ENCODE measurements around the gene TTC23. TPM values are rescaled to one million over a fixed set of nuclear protein-coding genes. Genes with fewer than 3 reads are reported as not detected.

The TTC23 gene
- total and polyA plus RNA-seq, 2 donors (not counting 3 experiments of a cell fraction or from before 2014, with no cell fraction given), result 4.1 to 27.3 TPM

- ChIA-PET POLR2A (no interaction called here), CTCF (interaction anchor here (0.8 kb wide), 1 partner anchor 111 kb away, joined by 3 read pairs; no protein-coding TSS in a partner anchor)
- no peaks in the 10 kb centered on the region for H3K4me1 ChIP-seq (ENCODE audit: control insufficient read depth, extremely low read depth, insufficient read depth, low read length)
- no peak overlapping the region for H3K9ac ChIP-seq (replicated peaks; ENCODE audit: extremely low read depth, insufficient read depth, low read length)
- H3K4me2 ChIP-seq (ENCODE audit: insufficient read depth, low read length), result no peak overlapping the region
- TF ChIP-seq MYC (IDR thresholded peaks at IDR 0.05; ENCODE audit: low read depth, low read length) (no peak), EZH2 (IDR thresholded peaks at IDR 0.05; ENCODE audit: borderline replicate concordance, low read depth, low read length, severe bottlenecking) (no peak), FOS (IDR thresholded peaks at IDR 0.05; ENCODE audit: borderline replicate concordance, insufficient read depth, low read length) (no peak), POLR2AphosphoS5 (IDR thresholded peaks at IDR 0.05; ENCODE audit: insufficient read depth, low read depth, low read length) (no peak), GATA2 (IDR thresholded peaks at IDR 0.05; ENCODE audit: insufficient read depth, insufficient read length, low read depth, low read length) (no peak)
- TF ChIP-seq, protein P1, sequence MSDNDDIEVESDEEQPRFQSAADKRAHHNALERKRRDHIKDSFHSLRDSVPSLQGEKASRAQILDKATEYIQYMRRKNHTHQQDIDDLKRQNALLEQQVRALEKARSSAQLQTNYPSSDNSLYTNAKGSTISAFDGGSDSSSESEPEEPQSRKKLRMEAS (IDR thresholded peaks at IDR 0.05; ENCODE audit: insufficient read depth, insufficient read length), result no peak
- H3K36me3 ChIP-seq (ENCODE audit: control insufficient read depth in 2 of 2, extremely low read depth in 1 of 2, insufficient read depth in 2 of 2, low read length in 2 of 2), result no peaks in the 10 kb centered on the region
- H3K9me3 ChIP-seq (replicated peaks; ENCODE audit: control insufficient read depth, insufficient read depth, low read length), result no peaks in the 10 kb centered on the region
- no peaks in the 10 kb centered on the region for H3K79me2 ChIP-seq (ENCODE audit: control insufficient read depth, insufficient read depth, low read length)
- intact Hi-C loops (cut with micrococcal nuclease) (no loop called here), dilution Hi-C loops (cut with MboI; ENCODE audit: extremely low pct_ligation_motif_present, low sequenced_read_pairs) (no loop called here)
- BruUV-seq (replicated peaks), result no TSS peak
- no peak for FAIRE-seq
- no peak for DNase-seq (ENCODE audit: low read depth, low spot score)
- H2AFZ ChIP-seq (ENCODE audit: low read depth, low read length), result no peak overlapping the region
- no peak overlapping the region for H3K4me3 ChIP-seq (replicated peaks in 1 of 3; ENCODE audit: insufficient read depth in 1 of 3, low read depth in 1 of 3, low read length in 3 of 3)
- no peak overlapping the region for H3K27ac ChIP-seq (ENCODE audit: insufficient read depth, low read depth, low read length)
- H4K20me1 ChIP-seq (replicated peaks; ENCODE audit: control insufficient read depth, extremely low read depth, insufficient read depth, low read length), result no peaks in the 10 kb centered on the region
- peaks cover 3 to 5% of the 10 kb centered on the region in 2 experiments for H3K27me3 ChIP-seq (ENCODE audit: control insufficient read depth in 2 of 2, insufficient read depth in 2 of 2, low read length in 2 of 2)
- no peaks in the 10 kb centered on the region for H3K9me1 ChIP-seq (replicated peaks; ENCODE audit: control insufficient read depth, extremely low read depth, insufficient read depth, low read length)
Measured at GRCh38 chr15:99098426-99098825, 151.0 kb downstream of the TTC23 start.

Measured in endothelial cell of umbilical vein (primary cell).